Activated CD8-positive, alpha-beta T cell treated with anti-CD3 and anti-CD28 coated beads, Interleukin-2, amount 10 ng/mL, durations not matched to agents 7 days and 5 days (primary cell): ENCODE results near the gene ECT2L. TPM values are rescaled to one million over a fixed set of nuclear protein-coding genes. Genes with fewer than 3 reads are reported as not detected.
"Not testable (repeated sequence)": the region's sequence is repeated elsewhere in the genome, so short reads cannot be mapped to it uniquely, and the experiment has no call there.

Source experiments
- ATAC-seq: fragments of 150-1000 bp; cut with Tn5 transposase; one replicate; pipeline ENCODE4 v1.10.0; 2021; ENCODE audit warnings: moderate library complexity
- CTCF ChIA-PET: fragments of 350-600 bp; sonication (Branson Sonifier 250); formaldehyde crosslinking; loops from one replicate; lab custom pipeline; 2021; ENCODE audit warnings: antibody characterized with exemption; lab: Charles Lee
- POLR2A ChIA-PET: fragments of 350-600 bp; sonication (Branson Sonifier 250); formaldehyde crosslinking; loops from one replicate; lab custom pipeline; 2021; ENCODE audit warnings: antibody characterized with exemption; lab: Charles Lee
- DNase-seq: peaks from one replicate; pipeline ENCODE4 v3.0.0-alpha.2; 2020
- H3K27ac Mint-ChIP-seq: one replicate; pipeline ENCODE4 v1.8.0; 2021; ENCODE audit warnings: mild to moderate bottlenecking, mixed read lengths
- H3K27me3 Mint-ChIP-seq: one replicate; pipeline ENCODE4 v1.8.0; 2021; ENCODE audit warnings: low read depth, mixed read lengths
- H3K36me3 Mint-ChIP-seq: one replicate; pipeline ENCODE4 v1.8.0; 2021; ENCODE audit warnings: low read depth, mixed read lengths
- H3K4me1 Mint-ChIP-seq: one replicate; pipeline ENCODE4 v1.8.0; 2021; ENCODE audit warnings: low read depth, mixed read lengths
- H3K4me3 Mint-ChIP-seq: one replicate; pipeline ENCODE4 v1.8.0; 2021; ENCODE audit warnings: mild to moderate bottlenecking, mixed read lengths
- H3K9me3 Mint-ChIP-seq: one replicate; pipeline ENCODE4 v1.8.0; 2022; ENCODE audit warnings: mixed read lengths; ENCODE audit not compliant: insufficient read depth
- total RNA-seq, 2 experiments: library from RNA; stranded (reverse); gene quantifications; one replicate each; pipeline ENCODE4 v1.2.3, GENCODE V29; 2021

The ECT2L gene
- total RNA-seq, 2 experiments from 2014 or later = not detected

GRCh38 chr6:138909975-138910374, 114.1 kb downstream of the ECT2L start:
- Mint-ChIP-seq H3K4me1 (no peaks in the 10 kb centered on the region), H3K36me3 (peaks cover 58% of the 10 kb centered on the region), H3K9me3 (no peaks in the 10 kb centered on the region), H3K4me3 (no peak overlapping the region), H3K27me3 (no peaks in the 10 kb centered on the region), H3K27ac (no peak overlapping the region)
- POLR2A ChIA-PET = no interaction called here
- ATAC-seq (no peak), DNase-seq (no peak)
- CTCF ChIA-PET = no interaction called here

- CTCF ChIA-PET = no interaction called here
Observed at GRCh38 chr6:138912308-138912707, 116.4 kb downstream of the ECT2L start.

DNA sequence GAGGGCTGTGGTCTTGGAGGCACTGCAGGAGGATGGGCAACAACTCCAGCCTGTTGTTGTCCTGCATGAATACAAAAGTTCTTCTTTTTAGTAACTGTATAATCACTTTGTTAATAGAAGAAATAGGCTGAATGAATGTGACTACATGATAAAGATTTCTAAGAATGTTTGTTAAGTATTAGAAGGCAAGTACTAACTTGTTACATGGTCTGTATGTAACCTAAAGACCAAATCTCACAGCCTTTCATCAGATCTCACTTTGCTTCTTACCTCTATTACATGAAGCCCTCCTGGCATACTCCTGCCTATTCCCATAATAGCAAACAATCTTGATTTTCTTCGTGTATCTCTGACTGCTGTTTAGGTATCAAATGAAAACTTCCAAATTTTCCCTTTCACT, 118.8 kb downstream of the ECT2L start:
- Mint-ChIP-seq H3K4me1 (no peaks in the 10 kb centered on the region), H3K36me3 (peaks cover 45% of the 10 kb centered on the region), H3K9me3 (no peaks in the 10 kb centered on the region), H3K4me3 (no peak overlapping the region), H3K27ac (no peak overlapping the region), H3K27me3 (no peaks in the 10 kb centered on the region)
- no peak for DNase-seq
- no peak for ATAC-seq
- CTCF ChIA-PET = no interaction called here
- POLR2A ChIA-PET = no interaction called here

More at GRCh38 chr6:138912308-138912707, 116.4 kb downstream of the ECT2L start:
- POLR2A ChIA-PET = no interaction called here
- Mint-ChIP-seq H3K4me1 (no peaks in the 10 kb centered on the region), H3K9me3 (no peaks in the 10 kb centered on the region), H3K27me3 (no peaks in the 10 kb centered on the region), H3K4me3 (no peak overlapping the region), H3K27ac (no peak overlapping the region), H3K36me3 (peaks cover 55% of the 10 kb centered on the region)
- DNase-seq (no peak), ATAC-seq (no peak)

- no peak for DNase-seq
- H3K27ac Mint-ChIP-seq = no peak overlapping the region
- no peaks in the 10 kb centered on the region for H3K9me3 Mint-ChIP-seq
- peaks cover 12% of the 10 kb centered on the region for H3K36me3 Mint-ChIP-seq
- POLR2A ChIA-PET = no interaction called here
- no peaks in the 10 kb centered on the region for H3K27me3 Mint-ChIP-seq
- ATAC-seq = no peak
- CTCF ChIA-PET = no interaction called here
- H3K4me1 Mint-ChIP-seq = no peaks in the 10 kb centered on the region
- no peak overlapping the region for H3K4me3 Mint-ChIP-seq
Observed at GRCh38 chr6:138920906-138921305, 125.0 kb downstream of the ECT2L start.

- no peak overlapping the region for H3K27ac Mint-ChIP-seq
- H3K9me3 Mint-ChIP-seq = no peaks in the 10 kb centered on the region
- no peak for DNase-seq
- ChIA-PET CTCF (no interaction called here), POLR2A (no interaction called here)
- H3K27me3 Mint-ChIP-seq = no peaks in the 10 kb centered on the region
- peaks cover 12% of the 10 kb centered on the region for H3K36me3 Mint-ChIP-seq
- H3K4me3 Mint-ChIP-seq = no peak overlapping the region
- ATAC-seq = no peak
- no peaks in the 10 kb centered on the region for H3K4me1 Mint-ChIP-seq
Observed at GRCh38 chr6:138923561-138923960, 127.7 kb downstream of the ECT2L start.

GRCh38 chr6:138925806-138926205, 129.9 kb downstream of the ECT2L start:
- Mint-ChIP-seq H3K4me1 (no peaks in the 10 kb centered on the region), H3K4me3 (no peak overlapping the region), H3K9me3 (no peaks in the 10 kb centered on the region), H3K36me3 (peaks cover 14% of the 10 kb centered on the region), H3K27me3 (no peaks in the 10 kb centered on the region), H3K27ac (no peak overlapping the region)
- POLR2A ChIA-PET = no interaction called here
- CTCF ChIA-PET = no interaction called here
- no peak for DNase-seq
- ATAC-seq = no peak

- Mint-ChIP-seq H3K9me3 (no peaks in the 10 kb centered on the region), H3K4me1 (peaks cover 1% of the 10 kb centered on the region), H3K36me3 (peaks cover 14% of the 10 kb centered on the region), H3K27me3 (no peaks in the 10 kb centered on the region), H3K27ac (no peak overlapping the region), H3K4me3 (no peak overlapping the region)
- no peak for DNase-seq
- POLR2A ChIA-PET = no interaction called here
- ATAC-seq = no peak
- CTCF ChIA-PET = no interaction called here
Observed at GRCh38 chr6:138926579-138926978, 130.7 kb downstream of the ECT2L start.

DNA sequence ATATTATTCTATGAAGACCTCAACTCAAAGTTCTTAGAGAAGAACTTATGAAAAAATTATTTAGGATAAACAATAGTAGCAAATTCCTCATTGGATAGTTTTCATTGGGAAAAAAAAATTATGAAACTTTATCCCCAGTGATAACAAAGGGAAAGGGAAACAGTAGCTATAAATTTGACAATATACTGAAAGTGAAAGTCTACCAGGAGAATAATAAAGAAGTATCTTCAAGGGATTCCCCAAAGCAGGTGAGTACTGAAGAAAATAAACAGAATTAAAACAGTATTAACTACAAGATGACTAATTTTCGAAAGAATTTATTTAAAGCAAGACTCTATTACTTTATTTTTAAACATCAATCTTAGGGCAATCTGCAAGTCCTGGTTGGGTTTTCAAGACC, 135.8 kb downstream of the ECT2L start:
- Mint-ChIP-seq H3K27me3 (no peaks in the 10 kb centered on the region), H3K4me1 (peaks cover 12% of the 10 kb centered on the region), H3K36me3 (peaks cover 25% of the 10 kb centered on the region), H3K4me3 (no peak overlapping the region), H3K27ac (no peak overlapping the region), H3K9me3 (peaks cover 4% of the 10 kb centered on the region)
- ATAC-seq (no peak), DNase-seq (no peak)
- ChIA-PET POLR2A (no interaction called here), CTCF (interaction anchor here (1.0 kb wide), 1 partner anchor 438 kb away, joined by 3 read pairs; no protein-coding TSS in a partner anchor)

DNA sequence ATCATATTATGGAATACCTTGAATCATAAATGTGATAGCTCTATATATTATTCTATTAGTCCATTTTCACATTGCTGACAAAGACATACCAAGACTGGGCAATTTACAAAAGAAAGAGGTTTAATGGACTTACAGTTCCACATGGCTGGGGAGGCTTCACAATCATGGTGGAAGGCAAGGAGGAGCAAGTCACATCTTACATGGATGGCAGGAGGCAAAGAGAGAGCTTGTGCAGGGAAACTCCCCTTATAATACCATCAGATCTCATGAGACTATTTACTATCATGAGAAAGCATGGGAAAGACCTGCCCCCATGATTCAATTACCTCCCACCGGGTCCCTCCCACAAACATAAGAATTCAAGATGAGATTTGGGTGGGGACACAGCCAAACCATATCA, 141.0 kb downstream of the ECT2L start:
- H3K4me3 Mint-ChIP-seq, H3K4me1 Mint-ChIP-seq, POLR2A ChIA-PET, ATAC-seq, H3K27ac Mint-ChIP-seq, DNase-seq, H3K27me3 Mint-ChIP-seq: not testable (repeated sequence)
- Mint-ChIP-seq H3K9me3 (peaks cover 14% of the 10 kb centered on the region), H3K36me3 (peaks cover 46% of the 10 kb centered on the region)
- CTCF ChIA-PET = interaction anchor here (1.9 kb wide), 1 partner anchor 13 kb away, joined by 4 read pairs; no protein-coding TSS in a partner anchor

GRCh38 chr6:138943089-138943625, 147.3 kb downstream of the ECT2L start:
- CTCF ChIA-PET = no interaction called here
- no peaks in the 10 kb centered on the region for H3K27me3 Mint-ChIP-seq
- H3K4me1 Mint-ChIP-seq = peaks cover 33% of the 10 kb centered on the region
- DNase-seq (no peak), ATAC-seq (no peak)
- POLR2A ChIA-PET = no interaction called here
- no peak overlapping the region for H3K27ac Mint-ChIP-seq
- peaks cover 48% of the 10 kb centered on the region for H3K36me3 Mint-ChIP-seq
- H3K4me3 Mint-ChIP-seq = no peak overlapping the region
- H3K9me3 Mint-ChIP-seq = peaks cover under 1% of the 10 kb centered on the region

GRCh38 chr6:138944412-138944811, 148.5 kb downstream of the ECT2L start:
- H3K36me3 Mint-ChIP-seq = peaks cover 44% of the 10 kb centered on the region
- peak; percentile 27 for DNase-seq
- ATAC-seq = no peak
- POLR2A ChIA-PET = no interaction called here
- H3K9me3 Mint-ChIP-seq = no peaks in the 10 kb centered on the region
- H3K27me3 Mint-ChIP-seq = no peaks in the 10 kb centered on the region
- CTCF ChIA-PET = no interaction called here
- H3K4me3 Mint-ChIP-seq = no peak overlapping the region
- peaks cover 39% of the 10 kb centered on the region for H3K4me1 Mint-ChIP-seq
- no peak overlapping the region for H3K27ac Mint-ChIP-seq

DNA sequence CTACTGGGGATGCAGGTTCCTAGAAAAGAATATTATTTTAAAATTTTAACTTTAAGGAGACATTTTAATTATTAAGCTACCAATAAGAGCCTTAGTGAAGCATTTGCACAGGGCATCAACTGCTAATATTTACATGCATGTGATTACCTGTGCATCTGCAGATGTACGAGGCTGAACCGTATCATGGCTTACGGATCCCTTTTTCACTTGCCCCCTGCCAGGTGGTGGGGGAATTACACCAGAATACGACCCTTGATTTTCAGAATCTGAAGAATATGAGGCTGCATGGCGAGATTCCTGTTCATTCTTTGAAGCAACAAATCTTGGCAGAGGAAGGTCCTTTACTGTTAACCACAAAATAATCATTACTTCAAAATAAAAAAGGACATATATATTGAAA, 149.5 kb downstream of the ECT2L start:
- peaks cover 39% of the 10 kb centered on the region for H3K4me1 Mint-ChIP-seq
- H3K36me3 Mint-ChIP-seq = peaks cover 42% of the 10 kb centered on the region
- H3K27me3 Mint-ChIP-seq = no peaks in the 10 kb centered on the region
- ATAC-seq (no peak), DNase-seq (no peak)
- POLR2A ChIA-PET = no interaction called here
- CTCF ChIA-PET = no interaction called here
- H3K4me3 Mint-ChIP-seq = no peak overlapping the region
- H3K27ac Mint-ChIP-seq = no peak overlapping the region
- no peaks in the 10 kb centered on the region for H3K9me3 Mint-ChIP-seq

DNA sequence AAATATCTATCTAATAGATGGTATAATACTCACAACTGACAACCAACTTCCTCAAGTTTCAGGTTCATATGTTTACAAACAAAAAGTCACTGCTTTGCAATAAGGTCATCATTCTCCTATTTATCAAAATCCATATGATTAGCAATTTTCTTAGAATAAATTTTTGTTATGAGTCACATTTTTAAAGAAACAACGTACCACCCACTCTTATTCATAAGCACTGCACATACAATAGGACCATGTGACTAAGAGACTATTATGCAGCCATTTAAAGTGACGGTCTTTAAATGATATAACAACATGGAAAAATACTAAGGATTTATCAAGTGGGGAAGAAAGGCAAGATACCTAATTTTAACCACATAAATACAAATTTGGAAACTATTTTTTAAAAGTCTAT, 152.1 kb downstream of the ECT2L start:
- ChIA-PET CTCF (interaction anchor here (0.6 to 1.3 kb wide), 2 partner anchors 29 to 271 kb away, joined by 3 read pairs; no protein-coding TSS in a partner anchor), POLR2A (no interaction called here)
- no peaks in the 10 kb centered on the region for H3K9me3 Mint-ChIP-seq
- DNase-seq = no peak
- ATAC-seq = no peak
- peaks cover 32% of the 10 kb centered on the region for H3K36me3 Mint-ChIP-seq
- H3K27ac Mint-ChIP-seq = no peak overlapping the region
- H3K4me3 Mint-ChIP-seq = no peak overlapping the region
- peaks cover 41% of the 10 kb centered on the region for H3K4me1 Mint-ChIP-seq
- no peaks in the 10 kb centered on the region for H3K27me3 Mint-ChIP-seq
